AG10803 (cell line): ENCODE measurements around the gene ATP5F1C.

Experiments
- DNase-seq: peaks from one replicate; pipeline ENCODE4 v3.0.0; 2010; ENCODE audit warnings: low read depth
- H3K4me3 ChIP-seq: 2 replicates; pipeline ENCODE4 v1.5.1; 2011; ENCODE audit warnings: mild to moderate bottlenecking, low read length, control low read depth
- TF ChIP-seq, protein P1 (sequence below): conservative IDR thresholded peaks from 2 replicates; pipeline ENCODE4 v1.5.1; 2011; ENCODE audit warnings: mild to moderate bottlenecking, low read length, control low read depth, inconsistent platforms

Gene ATP5F1C

DNA sequence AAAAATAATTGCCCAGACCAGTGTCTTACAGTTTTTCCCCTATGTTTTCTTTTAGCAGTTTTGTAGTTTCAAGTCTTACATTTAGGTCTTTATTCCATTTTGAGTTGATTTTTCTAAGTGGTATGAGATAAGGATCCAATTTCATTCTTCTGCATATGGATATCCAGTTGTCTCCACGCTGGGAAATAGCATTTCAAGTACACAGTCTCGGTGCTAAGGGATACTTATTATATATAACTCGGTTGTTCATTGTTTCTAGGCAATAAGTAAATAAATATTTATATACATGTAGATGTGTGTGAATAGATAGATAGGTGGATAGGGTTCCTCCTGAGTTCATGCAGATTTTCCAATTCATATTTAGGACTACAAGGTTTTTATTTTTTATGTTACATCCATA is 46.3 kb downstream of the ATP5F1C start:
- no peak overlapping the region for H3K4me3 ChIP-seq
- DNase-seq: no peak
- TF ChIP-seq, protein P1, sequence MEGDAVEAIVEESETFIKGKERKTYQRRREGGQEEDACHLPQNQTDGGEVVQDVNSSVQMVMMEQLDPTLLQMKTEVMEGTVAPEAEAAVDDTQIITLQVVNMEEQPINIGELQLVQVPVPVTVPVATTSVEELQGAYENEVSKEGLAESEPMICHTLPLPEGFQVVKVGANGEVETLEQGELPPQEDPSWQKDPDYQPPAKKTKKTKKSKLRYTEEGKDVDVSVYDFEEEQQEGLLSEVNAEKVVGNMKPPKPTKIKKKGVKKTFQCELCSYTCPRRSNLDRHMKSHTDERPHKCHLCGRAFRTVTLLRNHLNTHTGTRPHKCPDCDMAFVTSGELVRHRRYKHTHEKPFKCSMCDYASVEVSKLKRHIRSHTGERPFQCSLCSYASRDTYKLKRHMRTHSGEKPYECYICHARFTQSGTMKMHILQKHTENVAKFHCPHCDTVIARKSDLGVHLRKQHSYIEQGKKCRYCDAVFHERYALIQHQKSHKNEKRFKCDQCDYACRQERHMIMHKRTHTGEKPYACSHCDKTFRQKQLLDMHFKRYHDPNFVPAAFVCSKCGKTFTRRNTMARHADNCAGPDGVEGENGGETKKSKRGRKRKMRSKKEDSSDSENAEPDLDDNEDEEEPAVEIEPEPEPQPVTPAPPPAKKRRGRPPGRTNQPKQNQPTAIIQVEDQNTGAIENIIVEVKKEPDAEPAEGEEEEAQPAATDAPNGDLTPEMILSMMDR: no peak

DNA sequence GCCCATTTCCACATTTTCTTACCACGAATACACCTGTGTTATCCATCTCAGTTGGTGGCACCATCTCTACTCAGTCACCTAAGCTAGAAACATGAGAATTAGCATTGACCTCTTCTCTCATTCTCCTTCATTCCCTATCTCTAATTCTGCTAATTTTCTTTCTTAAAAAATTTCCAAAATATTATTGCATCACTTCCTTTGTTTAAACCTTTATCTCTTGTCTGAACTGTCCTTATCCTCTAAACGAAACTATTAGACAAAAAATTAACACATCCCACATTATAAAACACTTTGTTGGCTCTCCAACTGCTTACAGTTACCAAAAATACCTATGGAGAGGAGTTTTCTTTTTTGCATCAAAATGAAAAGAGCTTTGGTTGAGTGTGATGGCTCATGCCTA is 48.6 kb downstream of the ATP5F1C start:
- no peak for DNase-seq
- no peak overlapping the region for H3K4me3 ChIP-seq
- TF ChIP-seq, protein P1: no peak

DNA sequence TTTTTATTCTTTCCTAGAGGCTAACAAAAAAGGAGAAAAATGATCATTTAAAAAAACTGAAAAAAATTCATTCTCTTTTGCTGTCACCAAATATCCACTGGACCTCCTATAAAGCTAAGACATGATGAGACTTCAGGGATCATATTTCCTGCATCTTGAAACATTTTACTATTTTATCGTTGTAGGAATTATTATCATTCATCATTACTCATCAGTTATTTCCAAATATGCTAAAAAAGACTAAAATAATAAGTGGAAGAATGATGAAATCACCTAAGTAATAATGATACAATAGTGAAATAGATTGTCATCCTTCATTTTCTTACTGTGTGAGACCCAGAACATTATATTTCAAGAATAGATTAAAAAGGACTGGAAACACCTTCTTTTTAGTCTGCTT is 58.6 kb downstream of the ATP5F1C start:
- no peak for DNase-seq

DNA sequence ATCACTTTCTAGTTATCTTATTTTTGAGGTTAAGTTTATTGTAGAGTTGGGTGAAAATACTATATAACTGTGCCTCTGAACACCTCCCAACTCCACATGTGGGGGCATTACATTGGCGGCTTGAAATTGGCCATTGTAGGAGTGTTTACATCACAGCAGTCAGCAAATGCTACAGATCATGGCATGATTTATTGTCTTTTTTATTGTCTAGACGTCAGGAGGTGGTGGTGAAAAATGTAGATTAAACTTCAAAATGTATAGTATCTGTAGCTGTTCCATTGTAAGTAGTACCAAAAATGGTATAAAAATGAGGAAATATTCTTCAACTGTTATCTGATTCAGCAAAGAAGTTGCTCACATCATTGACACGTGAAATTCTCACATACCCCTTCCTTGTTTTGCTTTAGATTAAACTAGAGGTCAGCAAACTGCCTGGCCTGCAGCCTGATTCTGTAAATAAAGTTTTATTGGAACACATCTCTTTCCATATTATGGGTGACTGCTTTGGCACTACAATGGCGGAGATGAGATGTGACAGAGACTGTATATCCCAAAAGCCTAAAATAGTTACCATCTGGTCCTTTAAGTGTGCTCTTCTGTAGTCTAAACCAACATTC is 65.4 kb downstream of the ATP5F1C start:
- no peak for DNase-seq
- no peak overlapping the region for H3K4me3 ChIP-seq
- TF ChIP-seq, protein P1: no peak

More for the DNA sequence above, 58.6 kb downstream of the ATP5F1C start:
- TF ChIP-seq, protein P1: no peak
- H3K4me3 ChIP-seq: no peak overlapping the region

DNA sequence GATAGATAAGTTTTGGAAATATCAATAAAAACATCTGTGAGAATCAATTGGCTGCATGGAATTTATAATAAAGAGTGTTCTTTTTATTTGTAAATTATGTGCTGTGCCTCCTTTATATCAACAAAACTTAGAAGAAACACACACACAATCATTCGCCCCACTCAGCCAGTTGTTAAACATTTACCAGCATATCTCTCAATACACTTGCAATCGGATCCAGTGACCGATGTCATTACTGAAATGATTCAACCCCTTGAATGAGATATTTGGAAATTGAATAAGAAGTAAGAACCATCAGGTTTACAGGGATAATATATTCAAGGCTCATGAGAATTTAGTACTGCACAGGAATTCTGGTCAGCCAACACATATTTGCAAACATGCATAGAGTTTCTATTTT is 65.9 kb downstream of the ATP5F1C start:
- TF ChIP-seq, protein P1: no peak
- DNase-seq: no peak

DNA sequence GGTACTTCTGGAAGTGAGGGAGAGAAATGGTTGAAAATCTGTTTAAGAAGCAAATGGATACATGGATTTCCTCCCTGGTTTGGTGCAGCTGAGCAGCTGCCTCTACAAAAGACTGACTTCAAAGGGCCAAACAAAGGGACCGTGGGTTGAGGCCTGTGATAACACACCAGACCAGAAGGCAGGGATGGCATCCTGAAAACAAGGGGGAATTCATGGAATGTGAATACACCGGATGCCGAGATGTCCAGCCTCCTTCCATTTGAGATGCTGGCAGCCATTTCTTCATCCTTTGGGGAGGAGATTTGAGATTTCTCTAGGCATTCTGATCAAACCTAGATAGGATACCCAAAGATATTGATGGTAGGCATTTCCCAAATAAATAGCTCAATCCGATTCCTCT is 67.2 kb downstream of the ATP5F1C start:
- DNase-seq: no peak
- H3K4me3 ChIP-seq: no peak overlapping the region
- TF ChIP-seq, protein P1: no peak

More for the DNA sequence above, 65.9 kb downstream of the ATP5F1C start:
- no peak overlapping the region for H3K4me3 ChIP-seq

DNA sequence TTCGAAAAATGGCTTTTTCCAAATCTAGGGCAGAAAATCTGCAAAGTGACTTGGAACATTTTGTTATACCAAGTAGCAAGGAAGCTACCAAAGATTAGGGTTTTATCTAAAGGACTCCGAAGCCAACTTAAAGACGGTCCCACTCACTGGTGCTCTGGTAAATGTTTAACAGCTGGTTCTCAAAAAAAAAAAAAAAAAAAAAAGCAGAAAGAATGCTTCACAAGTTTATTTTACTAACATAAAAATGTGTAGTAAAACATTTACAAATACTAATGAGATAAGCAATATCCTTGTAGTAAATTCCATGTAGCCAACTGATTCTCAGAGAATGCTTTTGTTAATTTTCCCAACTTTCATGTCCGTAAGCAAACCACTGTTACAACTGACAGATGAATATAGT is 68.7 kb downstream of the ATP5F1C start:
- TF ChIP-seq, protein P1: no peak
- no peak overlapping the region for H3K4me3 ChIP-seq
- no peak for DNase-seq
